GM18507 (cell line): ENCODE results near the gene KLHL35.
"Not testable (repeated sequence)": the region's sequence is repeated elsewhere in the genome, so short reads cannot be mapped to it uniquely, and the experiment has no call there.

Experiments used
- DNase-seq: peaks from one replicate; pipeline ENCODE4 v3.0.0; 2011; ENCODE audit warnings: low read depth; ENCODE audit not compliant: insufficient read length; ENCODE audit errors: extremely low spot score
- FAIRE-seq: peaks from 2 replicates; lab custom pipeline; 2011; peaks lifted over from hg19 to GRCh38; lab: Jason Lieb, UNC

Gene KLHL35

DNA sequence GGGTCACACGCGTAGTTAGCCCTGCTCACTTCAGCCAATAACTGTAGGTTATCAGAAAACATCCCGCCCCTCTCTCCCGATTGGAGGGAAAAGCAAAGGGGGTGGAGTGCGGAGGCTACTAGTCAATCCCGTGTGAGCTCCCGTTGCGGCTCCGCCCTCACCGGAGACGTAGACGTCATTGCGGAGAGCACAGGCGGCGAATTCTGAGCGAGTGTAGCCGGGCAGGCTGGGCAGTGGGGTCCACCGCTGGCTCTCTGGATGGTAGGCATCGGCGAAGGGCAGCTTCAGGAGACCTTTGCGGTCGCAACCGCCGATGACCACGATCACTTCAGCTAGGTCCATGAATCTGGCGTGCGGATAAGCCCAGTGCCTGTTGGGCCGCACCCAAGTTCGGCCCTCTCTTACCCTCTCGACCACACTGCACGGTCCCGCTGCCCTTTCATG, 4.7 kb downstream of the KLHL35 start:
- peak; percentile 67 for FAIRE-seq

DNA sequence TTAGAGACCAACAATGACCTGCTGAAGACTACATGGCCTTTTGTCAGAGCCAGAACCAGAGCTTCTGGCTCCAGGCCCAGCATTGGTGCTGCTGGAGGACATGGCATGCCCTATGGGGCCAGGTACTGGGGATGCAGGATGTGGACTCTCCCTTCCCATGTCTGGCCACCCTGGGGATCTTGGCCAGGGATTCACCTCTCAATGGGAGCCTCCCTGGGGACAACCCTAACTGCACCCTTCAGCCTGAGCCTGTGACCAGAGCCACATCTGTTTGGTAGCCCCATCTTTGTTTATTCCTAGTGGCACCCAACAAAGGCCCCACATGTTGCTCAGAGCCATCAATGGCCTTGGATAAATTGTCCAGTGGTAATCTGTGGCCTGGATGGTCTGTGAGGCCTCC, 5.8 kb downstream of the KLHL35 start:
- DNase-seq (no peak), FAIRE-seq (no peak)

More for the DNA sequence above, 4.7 kb downstream of the KLHL35 start:
- peak; percentile 79 for DNase-seq

DNA sequence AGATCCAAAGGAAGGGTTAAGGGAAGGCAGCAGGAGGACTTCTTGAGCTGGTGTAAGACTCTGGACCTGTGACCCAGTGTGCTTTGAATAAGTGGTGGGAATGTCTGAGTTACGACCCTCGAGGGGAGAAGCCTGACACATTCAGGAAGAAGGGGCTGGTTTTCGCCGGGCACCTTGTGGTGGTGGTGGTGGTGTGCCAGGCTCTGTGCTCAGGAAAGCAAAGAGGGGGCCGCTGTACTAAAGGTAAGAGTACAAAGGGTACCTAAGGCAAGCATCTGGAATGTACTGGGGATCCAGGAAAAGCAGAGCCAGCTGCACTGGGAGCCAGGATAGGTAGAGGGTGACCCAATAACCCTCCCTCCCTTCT, 6.3 kb downstream of the KLHL35 start:
- DNase-seq = no peak
- FAIRE-seq = no peak

GRCh38 chr11:75425422-75425821, 7.6 kb downstream of the KLHL35 start:
- no peak for DNase-seq

GRCh38 chr11:75424396-75424795, 8.6 kb downstream of the KLHL35 start:
- FAIRE-seq = no peak
- DNase-seq = no peak

More at GRCh38 chr11:75425422-75425821, 7.6 kb downstream of the KLHL35 start:
- no peak for FAIRE-seq

- DNase-seq (no peak), FAIRE-seq (no peak)
Observed at GRCh38 chr11:75423721-75424120, 9.3 kb downstream of the KLHL35 start.

DNA sequence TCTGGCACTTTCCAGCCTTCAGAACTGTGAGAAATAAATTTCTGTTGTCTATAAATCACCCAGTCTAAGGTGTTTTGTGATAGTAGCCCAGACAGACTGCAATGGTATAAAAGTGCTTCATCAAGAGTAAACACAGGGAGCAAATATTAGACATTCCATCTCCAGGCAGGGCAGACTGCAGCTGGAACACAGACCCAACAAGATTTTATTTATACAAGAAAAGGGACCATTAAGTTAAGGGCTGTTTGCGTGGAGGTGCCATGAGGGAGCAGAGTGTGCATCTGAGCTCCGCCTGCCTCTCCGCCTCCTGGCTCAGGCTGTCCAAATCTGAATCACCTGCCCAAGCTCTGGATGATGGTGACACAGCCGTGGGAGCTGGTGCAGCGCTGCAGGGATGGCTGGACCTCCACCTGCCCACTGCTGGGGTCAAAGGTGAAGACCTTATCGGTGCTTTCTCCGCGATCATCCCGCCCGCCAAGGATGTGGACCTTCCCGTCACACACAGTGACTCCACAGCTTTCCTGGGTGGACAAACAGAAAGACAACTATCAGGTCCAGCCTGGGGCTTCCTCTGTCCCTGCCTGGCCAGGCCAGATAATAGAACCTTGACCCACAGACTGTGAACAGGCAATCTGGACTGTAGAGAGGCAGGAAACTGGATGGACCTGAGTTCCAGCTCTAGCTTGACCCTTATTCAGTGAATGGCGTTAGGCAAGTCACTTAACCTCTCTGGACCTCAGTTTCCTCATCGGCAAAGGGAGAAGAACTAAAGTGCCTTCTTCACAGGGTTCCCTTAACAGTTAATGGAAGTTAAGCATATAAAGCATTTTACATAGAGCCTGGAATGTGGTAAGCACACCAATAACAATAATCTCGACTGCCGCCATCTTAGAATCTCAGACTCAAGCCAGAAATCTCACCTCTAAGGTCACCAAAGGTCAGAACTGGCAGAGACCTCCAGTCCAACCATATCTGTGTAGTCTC, 10.5 kb downstream of the KLHL35 start:
- no peak for DNase-seq
- no peak for FAIRE-seq

DNA sequence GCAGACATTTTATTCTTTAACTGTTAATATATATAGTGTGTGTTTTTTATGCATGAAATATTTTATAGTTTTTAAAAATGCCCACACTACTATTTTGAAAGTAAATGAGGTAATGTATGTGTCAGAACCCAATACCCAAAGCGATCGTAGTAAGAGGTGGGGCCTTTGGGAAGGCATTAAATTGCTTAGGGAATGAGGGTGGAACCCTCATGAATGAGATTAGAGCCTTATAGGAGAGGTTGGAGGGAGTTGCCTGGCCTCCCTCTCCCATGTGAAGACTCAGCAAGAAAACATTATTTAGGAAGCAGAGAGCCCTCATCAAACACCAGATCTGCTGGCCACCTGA, 11.1 kb downstream of the KLHL35 start:
- FAIRE-seq (no peak), DNase-seq (no peak)

DNA sequence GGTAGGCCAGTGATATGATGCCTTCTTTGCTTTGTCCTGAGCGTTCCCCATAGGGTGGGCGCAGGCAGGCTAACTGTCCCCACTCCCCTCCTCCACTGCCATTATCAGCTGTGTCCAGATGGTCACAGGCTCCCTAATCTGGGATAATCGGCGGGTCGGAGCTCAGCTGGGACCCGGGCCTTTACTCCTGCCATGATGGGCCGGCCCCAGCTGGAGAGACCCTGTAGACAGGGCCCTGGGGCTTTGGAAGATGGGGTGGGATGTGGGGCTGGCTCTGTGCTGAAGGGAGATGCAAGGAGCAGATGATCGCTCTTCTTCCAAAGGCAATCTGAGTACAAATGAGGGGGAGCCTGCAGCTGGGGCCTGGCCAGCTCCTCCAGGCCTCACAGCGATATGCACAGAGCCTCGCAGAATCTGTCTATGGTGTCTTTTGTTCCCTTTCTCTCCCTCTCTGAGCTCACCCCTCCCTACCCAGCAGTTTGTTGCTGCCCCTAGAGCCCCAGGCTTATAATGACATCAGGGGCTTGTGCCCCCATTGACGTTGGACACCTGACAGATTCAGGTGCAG, 11.9 kb downstream of the KLHL35 start:
- DNase-seq (no peak), FAIRE-seq (no peak)

DNA sequence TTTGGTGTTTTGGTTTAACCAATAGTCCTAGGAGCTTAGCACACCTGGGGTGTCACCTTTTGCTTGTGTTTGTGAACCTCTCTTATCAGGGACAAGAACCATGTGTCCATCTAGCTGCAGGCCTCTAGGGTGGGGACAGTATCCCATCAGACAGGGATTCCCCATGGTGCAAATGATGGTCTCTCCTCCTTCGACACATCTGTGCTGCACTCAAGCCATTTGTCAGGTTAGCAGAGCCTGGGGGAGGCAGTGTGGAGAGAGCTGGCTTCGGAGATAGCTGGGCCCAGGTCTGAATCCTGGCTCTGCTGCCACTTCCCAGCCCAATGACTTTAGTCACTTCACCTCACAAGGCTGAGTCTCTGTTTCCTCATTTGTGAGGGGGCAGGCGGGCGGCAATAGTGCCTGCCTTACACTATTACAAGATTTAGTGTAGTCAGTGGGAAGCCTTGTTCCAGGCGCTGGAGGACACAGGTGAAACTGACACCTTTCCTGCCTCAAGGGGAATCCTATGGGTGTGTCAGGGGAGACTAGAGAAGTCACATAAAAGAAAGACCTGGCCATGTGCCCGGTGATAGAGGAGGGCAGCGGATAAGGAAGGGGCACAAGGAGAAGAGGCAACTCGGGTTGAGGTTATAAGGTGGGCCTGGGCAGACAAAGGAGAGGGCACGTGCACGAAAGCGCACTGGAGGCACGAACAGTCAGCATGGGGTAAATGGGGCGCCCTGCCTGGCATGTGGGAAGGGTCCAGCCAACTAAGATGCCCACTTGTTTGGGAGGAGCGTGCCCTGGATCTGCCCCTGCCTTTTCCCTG, 12.6 kb downstream of the KLHL35 start:
- no peak for DNase-seq
- no peak for FAIRE-seq

DNA sequence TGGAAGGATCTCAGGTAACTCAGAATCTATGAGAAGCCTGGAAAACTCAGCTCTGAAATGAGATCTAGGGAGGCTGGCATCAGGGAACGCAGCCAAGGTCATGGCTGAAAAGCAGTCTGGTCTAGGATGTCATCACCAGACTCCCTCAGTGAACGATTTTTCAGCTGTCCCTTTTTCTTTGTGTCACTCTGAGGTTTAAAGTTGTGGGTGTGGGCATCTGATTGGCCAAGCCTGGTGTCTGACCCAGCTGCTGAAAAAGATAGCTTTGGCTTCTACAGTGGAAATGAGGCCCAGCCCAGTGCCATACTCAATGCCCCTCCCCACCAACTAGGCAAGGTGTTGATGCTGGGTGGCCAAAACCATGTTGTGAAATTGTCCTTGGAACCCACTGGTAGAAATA, 19.1 kb downstream of the KLHL35 start:
- FAIRE-seq (no peak), DNase-seq (no peak)

DNA sequence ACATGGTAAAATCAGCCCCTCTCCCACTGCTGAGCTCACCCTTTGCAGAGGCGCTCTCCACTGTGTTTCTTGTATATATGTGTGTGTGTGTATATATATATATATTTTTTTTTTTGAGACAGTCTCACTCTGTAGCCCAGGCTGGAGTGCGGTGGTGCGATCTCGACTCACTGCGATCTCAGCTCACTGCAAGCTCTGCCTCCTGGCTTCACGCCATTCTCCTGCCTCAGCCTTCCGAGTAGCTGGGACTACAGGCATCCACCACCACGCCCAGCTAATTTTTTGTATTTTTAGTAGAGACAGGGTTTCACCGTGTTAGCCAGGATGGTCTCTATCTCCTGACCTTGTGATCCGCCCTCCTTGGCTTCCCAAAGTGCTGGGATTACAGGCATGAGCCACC, 19.9 kb downstream of the KLHL35 start:
- not testable (repeated sequence) for FAIRE-seq, DNase-seq

DNA sequence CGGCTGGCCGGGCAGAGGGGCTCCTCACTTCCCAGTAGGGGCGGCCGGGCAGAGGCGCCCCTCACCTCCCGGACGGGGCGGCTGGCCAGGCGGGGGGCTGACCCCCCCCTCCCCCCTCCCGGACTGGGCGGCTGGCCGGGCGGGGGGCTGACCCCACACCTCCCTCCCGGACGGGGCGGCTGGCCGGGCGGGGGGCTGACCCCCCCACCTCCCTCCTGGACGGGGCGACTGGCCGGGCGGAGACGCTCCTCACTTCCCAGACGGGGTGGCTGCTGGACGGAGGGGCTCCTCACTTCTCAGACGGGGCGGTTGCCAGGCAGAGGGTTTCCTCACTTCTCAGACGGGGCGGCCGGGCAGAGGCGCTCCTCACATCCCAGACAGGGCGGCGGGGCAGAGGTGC, 23.0 kb downstream of the KLHL35 start:
- DNase-seq, FAIRE-seq: not testable (repeated sequence)

- FAIRE-seq (no peak), DNase-seq (no peak)
Observed at GRCh38 chr11:75408957-75409219, 24.1 kb downstream of the KLHL35 start.

DNA sequence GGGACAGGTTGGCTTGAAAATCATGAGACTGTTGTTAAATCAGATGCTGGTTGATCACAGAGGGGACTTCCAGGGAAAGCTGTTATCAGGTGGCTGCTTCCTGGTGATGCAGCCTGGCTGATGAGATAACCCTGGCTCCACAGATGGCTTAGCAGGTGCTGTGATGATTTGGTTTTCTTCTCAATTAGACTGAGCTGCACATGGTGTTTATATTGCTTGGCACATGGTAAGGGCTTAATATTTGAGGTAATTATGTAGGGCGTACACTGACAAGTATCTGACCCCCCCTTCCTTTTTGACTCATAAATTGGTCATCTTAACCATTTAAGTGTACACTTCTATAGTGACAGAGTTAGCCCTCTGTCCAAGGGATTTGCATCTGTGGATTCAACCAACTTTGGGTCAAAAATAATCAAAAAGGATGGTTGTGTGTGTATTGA, 26.6 kb downstream of the KLHL35 start:
- FAIRE-seq (no peak), DNase-seq (no peak)

DNA sequence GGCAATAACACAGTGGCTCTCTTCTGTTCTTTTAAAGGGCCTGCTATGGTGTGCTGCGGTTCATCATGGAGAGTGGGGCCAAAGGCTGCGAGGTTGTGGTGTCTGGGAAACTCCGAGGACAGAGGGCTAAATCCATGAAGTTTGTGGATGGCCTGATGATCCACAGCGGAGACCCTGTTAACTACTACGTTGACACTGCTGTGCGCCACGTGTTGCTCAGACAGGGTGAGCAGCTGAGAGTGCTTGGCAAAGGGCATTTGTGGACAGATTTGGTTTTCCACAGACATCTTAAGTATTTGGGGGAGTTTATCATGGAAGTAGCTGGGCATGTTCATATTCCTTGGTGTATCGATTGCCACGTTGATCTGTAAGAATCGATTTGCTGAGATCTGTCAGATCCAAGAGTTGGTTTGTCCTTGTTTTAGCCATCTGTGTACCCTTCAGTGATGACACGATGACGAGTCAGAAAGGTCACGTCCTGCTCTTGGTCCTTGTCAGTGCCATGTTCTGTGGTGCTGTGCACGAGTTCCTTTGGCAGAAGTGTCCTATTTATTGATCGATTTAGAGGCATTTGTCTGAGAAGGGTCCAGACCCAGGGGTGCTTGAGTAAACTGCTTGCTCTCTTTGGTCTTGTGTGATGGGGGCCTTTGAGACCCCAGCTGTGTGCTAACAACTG, 28.9 kb downstream of the KLHL35 start:
- DNase-seq (no peak), FAIRE-seq (no peak)

DNA sequence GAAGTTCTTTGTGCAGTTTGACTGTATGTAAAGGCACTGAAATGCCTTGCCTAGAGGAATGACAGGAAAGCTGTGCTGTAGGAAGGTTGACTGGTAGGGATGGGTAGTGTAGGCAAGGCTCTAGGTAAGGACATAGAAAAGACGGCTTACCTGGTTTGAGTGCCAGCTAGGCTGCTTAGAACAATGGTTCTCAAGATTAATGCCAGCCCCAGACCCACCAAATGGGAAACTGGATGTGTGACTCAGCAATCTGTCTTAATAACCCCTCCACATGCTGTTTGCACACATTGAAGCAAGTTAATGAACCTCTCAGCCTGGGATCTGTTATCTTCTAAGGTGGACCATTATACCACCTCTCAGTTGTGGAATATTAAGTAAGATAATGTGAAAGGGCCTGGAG, 30.0 kb downstream of the KLHL35 start:
- DNase-seq (no peak), FAIRE-seq (no peak)

- FAIRE-seq (no peak), DNase-seq (no peak)
Observed at GRCh38 chr11:75402002-75402773, 30.8 kb downstream of the KLHL35 start.
